Heart left ventricle (tissue), 16 donors: ENCODE measurements around the gene RNF169. TPM values are rescaled to one million over a fixed set of nuclear protein-coding genes. Genes with fewer than 3 reads are reported as not detected.
A peak's percentile ranks its signal among the peaks of the same experiment; 100 is the strongest.

ENCODE experiments used
- ATAC-seq, 4 donors: fragments of 200-7000 bp; cut with Tn5 transposase; one replicate each; pipeline ENCODE4 v1.9.1; 2020 to 2022; ENCODE audit warnings: moderate library complexity in 4 of 4, mild to moderate bottlenecking in 3 of 4, moderate number of reproducible peaks in 1 of 4
- DNase-seq, 5 donors: peaks; one replicate each; pipeline ENCODE4 v3.0.0-alpha.2; 2020
- H3K27ac ChIP-seq, 12 donors: fragments of 200-600 bp; sonication (generic) in 4 of 12; one replicate each; pipeline versions ENCODE4 v1.5.0 to v1.8.0; 2016 to 2022; ENCODE audit warnings: mild to moderate bottlenecking in 2 of 12
- H3K27me3 ChIP-seq, 9 donors: fragments of 200-600 bp; sonication (generic) in 2 of 9; one replicate each; pipeline versions ENCODE4 v1.5.1 to v1.8.0; 2016 to 2022; ENCODE audit warnings: mild to moderate bottlenecking in 3 of 9
- H3K36me3 ChIP-seq, 9 donors: fragments of 200-600 bp; sonication (generic) in 2 of 9; one replicate each; pipeline versions ENCODE4 v1.5.0 to v1.8.0; 2018 to 2022; ENCODE audit warnings: mild to moderate bottlenecking in 2 of 9
- H3K4me1 ChIP-seq, 12 donors: fragments of 200-600 bp; sonication (generic) in 4 of 12; one replicate each; pipeline versions ENCODE4 v1.5.0 to v1.8.0; 2016 to 2022; ENCODE audit warnings: mild to moderate bottlenecking in 3 of 12
- H3K4me3 ChIP-seq, 12 donors: fragments of 200-600 bp; sonication (generic) in 4 of 12; one replicate each; pipeline versions ENCODE4 v1.5.0 to v1.8.0; 2017 to 2022; ENCODE audit warnings: mild to moderate bottlenecking in 9 of 12, moderate library complexity in 4 of 12
- H3K9me3 ChIP-seq, 12 donors: fragments of 200-600 bp; sonication (generic) in 4 of 12; one replicate each; pipeline versions ENCODE4 v1.5.0 to v1.8.0; 2016 to 2022; ENCODE audit warnings: mild to moderate bottlenecking in 1 of 12
- POLR2A ChIP-seq, 2 donors: fragments of 450-650 bp; IDR thresholded peaks; one replicate each; pipeline ENCODE4 v1.6.1; 2017; ENCODE audit warnings: antibody characterized with exemption in 2 of 2, mild to moderate bottlenecking in 2 of 2, moderate library complexity in 2 of 2
- WGBS, 4 donors: extraction: QIAGEN DNeasy Blood & Tissue Kit in 2 of 4; methylation state at CpG; one replicate each; pipeline versions ENCODE4 v1.1.5 to v1.1.7; 2013 to 2018; 5-methylcytosine and 5-hydroxymethylcytosine counted together
- intact Hi-C, 10 donors: fragments of 100-400 bp; cut with DNase I; formaldehyde crosslinking; loops; one replicate each; pipeline versions ENCODE4 v1.11.1 to v1.14.2; 2022
- polyA plus RNA-seq, 2 donors: library from polyadenylated mRNA; stranded (reverse); fragments of 200-250 nt; gene quantifications; one replicate each; pipeline ENCODE4 v1.2.3, GENCODE V29; 2013
- total RNA-seq, 9 donors: library from RNA; depleted of rRNA in 2 of 9; stranded (reverse); fragments of >200 nt in 2 of 9; fragmentation: NEBNext Ultra II Directional in 3 of 9; extraction: Animal tissue kit (Norgen Biotek cat#: 25700) in 3 of 9; gene quantifications; one replicate each; pipeline versions ENCODE4 v1.1.0 to v1.2.4, GENCODE V29; 2016 to 2023
- TF ChIP-seq, protein P1 (sequence below), 12 donors: fragments of 200-600 bp; sonication (generic) in 4 of 12; IDR thresholded peaks; one replicate each; pipeline versions ENCODE4 v1.5.0 to v1.8.0; 2018 to 2022; ENCODE audit warnings: antibody characterized with exemption in 12 of 12, mild to moderate bottlenecking in 5 of 12
- donor health status: ischemic (EF 13 %, LVEDD 7.1; RV severe dilation, severe dysfunction).
- donor health status: healthy with polysubstance abuse.
- donor health status: DM: no; HTN: yes; CAD: no.
- donor health status: DM: no; HTN: no; CAD: no.
- donor health status: ischemic (EF 25% LVEDD 6.9; RV normal size, moderate dysfunction).
- donor health status: ischemic (EF 25% LVEDD 5.7; RV mildly dilated, moderate dysfunction).
- donor health status: healthy.
- donor health status: DM: yes; HTN: yes; CAD: no.
- donor health status: ischemic (EF 35%, LVEDD 5.7; RV mildly dilated, moderate dysfunction).
- donor health status: nonischemic (EF 11% LVEDD 7.7; RV severe dilation, severe dysfunction).
- donor health status: DM: yes; HTN: yes; CAD: no.
- donor health status: PGD.
- donor health status: ischemic (EF 29% LVEDD 5.4; RV normal size, mild dysfunction).
- donor health status: nonischemic (EF 23%, LVEDD 6.1; RV moderate dilation, normal function).

RNF169 gene
- total and polyA plus RNA-seq, 11 donors, result 1.6 to 16.1 (median 10.7) TPM

- H3K27ac ChIP-seq, result no peak overlapping the region
- no peak overlapping the region for H3K4me3 ChIP-seq
- peaks cover 0 to 89% (median 62%) of the 10 kb centered on the region in 9 donors for H3K36me3 ChIP-seq
- 74 to 77% (median 76%) methylated on average over 7 of the region's 7 CpGs for WGBS, 4 donors
- ATAC-seq (peak in 1 of 4 donors; percentile 48), DNase-seq (peak in 3 of 5 donors; percentile 21 to 50 (median 42))
- no peaks in the 10 kb centered on the region for H3K27me3 ChIP-seq
- intact Hi-C loops, result no loop called here
- TF ChIP-seq, protein P1, sequence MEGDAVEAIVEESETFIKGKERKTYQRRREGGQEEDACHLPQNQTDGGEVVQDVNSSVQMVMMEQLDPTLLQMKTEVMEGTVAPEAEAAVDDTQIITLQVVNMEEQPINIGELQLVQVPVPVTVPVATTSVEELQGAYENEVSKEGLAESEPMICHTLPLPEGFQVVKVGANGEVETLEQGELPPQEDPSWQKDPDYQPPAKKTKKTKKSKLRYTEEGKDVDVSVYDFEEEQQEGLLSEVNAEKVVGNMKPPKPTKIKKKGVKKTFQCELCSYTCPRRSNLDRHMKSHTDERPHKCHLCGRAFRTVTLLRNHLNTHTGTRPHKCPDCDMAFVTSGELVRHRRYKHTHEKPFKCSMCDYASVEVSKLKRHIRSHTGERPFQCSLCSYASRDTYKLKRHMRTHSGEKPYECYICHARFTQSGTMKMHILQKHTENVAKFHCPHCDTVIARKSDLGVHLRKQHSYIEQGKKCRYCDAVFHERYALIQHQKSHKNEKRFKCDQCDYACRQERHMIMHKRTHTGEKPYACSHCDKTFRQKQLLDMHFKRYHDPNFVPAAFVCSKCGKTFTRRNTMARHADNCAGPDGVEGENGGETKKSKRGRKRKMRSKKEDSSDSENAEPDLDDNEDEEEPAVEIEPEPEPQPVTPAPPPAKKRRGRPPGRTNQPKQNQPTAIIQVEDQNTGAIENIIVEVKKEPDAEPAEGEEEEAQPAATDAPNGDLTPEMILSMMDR (IDR thresholded peaks at IDR 0.05), result no peak
- no peak for TF ChIP-seq POLR2A (IDR thresholded peaks at IDR 0.05)
- peaks cover 0 to 23% (median 0%) of the 10 kb centered on the region in 12 donors for H3K4me1 ChIP-seq
- no peaks in the 10 kb centered on the region for H3K9me3 ChIP-seq
Observed at GRCh38 chr11:74849525-74850391, 101.1 kb downstream of the RNF169 start.

GRCh38 chr11:74853223-74853622, 104.6 kb downstream of the RNF169 start:
- ATAC-seq (no peak), DNase-seq (no peak)
- H3K4me1 ChIP-seq, result peaks cover 0 to 8% (median 0%) of the 10 kb centered on the region in 12 donors
- no peaks in the 10 kb centered on the region for H3K9me3 ChIP-seq
- intact Hi-C loops, result no loop called here
- H3K27ac ChIP-seq, result no peak overlapping the region
- peaks cover 0 to 86% (median 48%) of the 10 kb centered on the region in 9 donors for H3K36me3 ChIP-seq
- 91 to 100% (median 92%) methylated on average over 4 of the region's 4 CpGs for WGBS, 4 donors
- TF ChIP-seq, protein P1 (IDR thresholded peaks at IDR 0.05), result no peak
- no peak for TF ChIP-seq POLR2A (IDR thresholded peaks at IDR 0.05)
- H3K27me3 ChIP-seq, result no peaks in the 10 kb centered on the region
- H3K4me3 ChIP-seq, result no peak overlapping the region

GRCh38 chr11:74860743-74861142, 112.1 kb downstream of the RNF169 start:
- ATAC-seq, result no peak
- peaks cover 0 to 88% (median 51%) of the 10 kb centered on the region in 9 donors for H3K36me3 ChIP-seq

DNA sequence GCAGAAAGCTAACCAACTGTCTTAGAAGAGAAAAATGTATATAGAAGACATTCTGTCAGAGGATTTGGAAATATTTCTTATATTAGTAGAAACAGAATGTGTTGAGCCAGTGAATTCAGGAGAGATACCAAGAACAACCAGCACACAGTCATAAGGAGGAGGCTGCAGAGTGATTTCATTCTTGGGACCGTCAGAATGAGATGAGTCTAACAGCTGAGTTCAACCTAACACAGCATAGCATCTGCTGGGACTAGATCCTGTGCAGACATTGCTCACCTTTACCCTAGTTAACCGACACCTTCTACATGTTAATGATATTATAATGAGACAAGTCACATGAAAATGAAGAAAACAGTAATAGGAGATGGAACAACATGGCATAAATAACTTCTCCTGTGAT, 114.8 kb downstream of the RNF169 start:
- no peaks in the 10 kb centered on the region for H3K4me1 ChIP-seq
- DNase-seq (no peak), ATAC-seq (no peak)
- peaks cover 0 to 97% (median 34%) of the 10 kb centered on the region in 9 donors for H3K36me3 ChIP-seq
- H3K4me3 ChIP-seq, result no peak overlapping the region
- WGBS, 4 donors, result 93 to 96% (median 95%) methylated on average over 2 of the region's 2 CpGs
- no peaks in the 10 kb centered on the region for H3K27me3 ChIP-seq
- TF ChIP-seq POLR2A (IDR thresholded peaks at IDR 0.05), result no peak
- TF ChIP-seq, protein P1 (IDR thresholded peaks at IDR 0.05), result no peak
- H3K9me3 ChIP-seq, result peaks cover 5 to 54% (median 37%) of the 10 kb centered on the region in 12 donors
- no peak overlapping the region for H3K27ac ChIP-seq
- intact Hi-C loops, result no loop called here

More at GRCh38 chr11:74860743-74861142, 112.1 kb downstream of the RNF169 start:
- TF ChIP-seq POLR2A (IDR thresholded peaks at IDR 0.05), result no peak
- TF ChIP-seq, protein P1 (IDR thresholded peaks at IDR 0.05), result no peak
- no peaks in the 10 kb centered on the region for H3K27me3 ChIP-seq
- H3K4me1 ChIP-seq, result no peaks in the 10 kb centered on the region
- no peak overlapping the region for H3K27ac ChIP-seq
- no peak for DNase-seq
- peaks cover 0 to 27% (median 11%) of the 10 kb centered on the region in 12 donors for H3K9me3 ChIP-seq
- H3K4me3 ChIP-seq, result no peak overlapping the region
- intact Hi-C loops, result no loop called here
